Globus pallidus (tissue), 1 donor: ENCODE measurements around the gene RHBDF1.

ENCODE experiments used
- DNase-seq: peaks from one replicate; pipeline ENCODE4 v3.0.0-alpha.2; 2015; ENCODE audit warnings: low spot score

Gene RHBDF1

GRCh38 chr16:72561-73548 is at the start of gene RHBDF1:
Gene RHBDF1 (minus strand): TSS chr16:72631. CDS start chr16:65015, 7,616 bp downstream.
- no peak for DNase-seq

- no peak for DNase-seq
These were observed 48.3 kb upstream of the RHBDF1 start for GRCh38 chr16:120756-121155.

- DNase-seq = no peak
These were observed 47.5 kb upstream of the RHBDF1 start for GRCh38 chr16:119835-120491.

GRCh38 chr16:119295-119694 is 46.9 kb upstream of the RHBDF1 start:
- DNase-seq = no peak

GRCh38 chr16:118857-119256 is 46.4 kb upstream of the RHBDF1 start:
- no peak for DNase-seq

- no peak for DNase-seq
These were observed 45.2 kb upstream of the RHBDF1 start for GRCh38 chr16:117379-118365.

GRCh38 chr16:116015-116414 is 43.6 kb upstream of the RHBDF1 start:
- DNase-seq = no peak

- DNase-seq = no peak
These were observed 41.9 kb upstream of the RHBDF1 start for GRCh38 chr16:114327-114726.

- no peak for DNase-seq
These were observed 39.9 kb upstream of the RHBDF1 start for GRCh38 chr16:112153-112840.

GRCh38 chr16:106623-107324 is 34.3 kb upstream of the RHBDF1 start:
- DNase-seq = peak; percentile 84

GRCh38 chr16:105521-105920 is 33.1 kb upstream of the RHBDF1 start:
- DNase-seq = no peak

GRCh38 chr16:104928-105327 is 32.5 kb upstream of the RHBDF1 start:
- no peak for DNase-seq

- no peak for DNase-seq
These were observed 31.9 kb upstream of the RHBDF1 start for GRCh38 chr16:104355-104754.

GRCh38 chr16:102060-102855 is 29.8 kb upstream of the RHBDF1 start:
- peak; percentile 63 for DNase-seq

GRCh38 chr16:101586-101985 is 29.2 kb upstream of the RHBDF1 start:
- no peak for DNase-seq

- no peak for DNase-seq
These were observed 28.6 kb upstream of the RHBDF1 start for GRCh38 chr16:100989-101388.

GRCh38 chr16:97822-98221 is 25.4 kb upstream of the RHBDF1 start:
- no peak for DNase-seq

- DNase-seq = peak; percentile 83
These were observed 24.5 kb upstream of the RHBDF1 start for GRCh38 chr16:96935-97381.

- no peak for DNase-seq
These were observed 22.5 kb upstream of the RHBDF1 start for GRCh38 chr16:94918-95265.
